Endothelial cell (in vitro differentiated cells): ENCODE measurements around the gene ICAM5. TPM values are rescaled to one million over a fixed set of nuclear protein-coding genes. Genes with fewer than 3 reads are reported as not detected.

Experiments
- DNase-seq: peaks from one replicate; pipeline ENCODE4 v3.0.0; 2021; ENCODE audit warnings: low spot score
- H3K27ac Mint-ChIP-seq: one replicate; pipeline ENCODE4 v1.8.0; 2021; ENCODE audit warnings: mixed read lengths, inconsistent platforms; ENCODE audit not compliant: unreplicated experiment
- H3K27me3 Mint-ChIP-seq: one replicate; pipeline ENCODE4 v1.8.0; 2021; ENCODE audit warnings: mild to moderate bottlenecking, moderate library complexity, mixed read lengths, inconsistent platforms; ENCODE audit not compliant: unreplicated experiment
- H3K36me3 Mint-ChIP-seq: one replicate; pipeline ENCODE4 v1.8.0; 2021; ENCODE audit warnings: mild to moderate bottlenecking, low read depth, mixed read lengths, inconsistent platforms; ENCODE audit not compliant: unreplicated experiment
- H3K4me1 Mint-ChIP-seq: one replicate; pipeline ENCODE4 v1.8.0; 2021; ENCODE audit warnings: mild to moderate bottlenecking, mixed read lengths, inconsistent platforms; ENCODE audit not compliant: unreplicated experiment
- H3K4me3 Mint-ChIP-seq: one replicate; pipeline ENCODE4 v1.8.0; 2021; ENCODE audit warnings: mild to moderate bottlenecking, mixed read lengths, inconsistent platforms; ENCODE audit not compliant: unreplicated experiment
- H3K9me3 Mint-ChIP-seq: one replicate; pipeline ENCODE4 v1.8.0; 2021; ENCODE audit warnings: mixed read lengths, inconsistent platforms; ENCODE audit not compliant: unreplicated experiment
- total RNA-seq: library from RNA; stranded (reverse); fragmentation: NEBNext Ultra II Directional; extraction: Animal tissue kit (Norgen Biotek cat#: 25700); gene quantifications from one replicate; pipeline ENCODE4 v1.2.1, GENCODE V29; 2021; ENCODE audit not compliant: unreplicated experiment
- TF ChIP-seq, protein P1 (sequence below): fragments of 200-600 bp; sonication (generic); IDR thresholded peaks from one replicate; pipeline ENCODE4 v1.5.0; 2021; ENCODE audit warnings: antibody characterized with exemption; ENCODE audit not compliant: unreplicated experiment

Gene ICAM5
- total RNA-seq, 1 donor from 2014 or later: not detected

DNA sequence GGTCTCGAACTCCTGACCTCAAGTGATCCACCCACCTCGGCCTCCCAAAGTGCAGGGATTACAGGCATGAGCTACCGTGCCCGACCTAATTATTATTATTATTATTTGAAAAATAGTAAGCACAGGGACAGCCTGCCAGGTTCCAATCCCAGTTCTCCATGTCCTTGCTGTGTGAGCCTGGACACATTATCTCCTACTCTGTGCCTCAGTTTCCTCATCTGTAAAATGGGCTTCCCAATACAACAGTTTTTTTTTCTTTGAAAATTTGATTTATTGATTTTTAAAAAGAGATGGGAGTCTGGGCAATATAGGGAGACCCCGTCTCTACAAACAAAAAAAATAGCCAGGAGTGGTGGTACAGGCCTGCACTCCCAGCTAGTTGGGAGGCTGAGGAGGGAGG lies 16.6 kb downstream of the ICAM5 start:
- no peak overlapping the region for H3K27ac Mint-ChIP-seq
- no peak overlapping the region for H3K4me3 Mint-ChIP-seq
- TF ChIP-seq, protein P1, sequence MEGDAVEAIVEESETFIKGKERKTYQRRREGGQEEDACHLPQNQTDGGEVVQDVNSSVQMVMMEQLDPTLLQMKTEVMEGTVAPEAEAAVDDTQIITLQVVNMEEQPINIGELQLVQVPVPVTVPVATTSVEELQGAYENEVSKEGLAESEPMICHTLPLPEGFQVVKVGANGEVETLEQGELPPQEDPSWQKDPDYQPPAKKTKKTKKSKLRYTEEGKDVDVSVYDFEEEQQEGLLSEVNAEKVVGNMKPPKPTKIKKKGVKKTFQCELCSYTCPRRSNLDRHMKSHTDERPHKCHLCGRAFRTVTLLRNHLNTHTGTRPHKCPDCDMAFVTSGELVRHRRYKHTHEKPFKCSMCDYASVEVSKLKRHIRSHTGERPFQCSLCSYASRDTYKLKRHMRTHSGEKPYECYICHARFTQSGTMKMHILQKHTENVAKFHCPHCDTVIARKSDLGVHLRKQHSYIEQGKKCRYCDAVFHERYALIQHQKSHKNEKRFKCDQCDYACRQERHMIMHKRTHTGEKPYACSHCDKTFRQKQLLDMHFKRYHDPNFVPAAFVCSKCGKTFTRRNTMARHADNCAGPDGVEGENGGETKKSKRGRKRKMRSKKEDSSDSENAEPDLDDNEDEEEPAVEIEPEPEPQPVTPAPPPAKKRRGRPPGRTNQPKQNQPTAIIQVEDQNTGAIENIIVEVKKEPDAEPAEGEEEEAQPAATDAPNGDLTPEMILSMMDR: no peak
- H3K27me3 Mint-ChIP-seq: peaks cover 4% of the 10 kb centered on the region
- no peaks in the 10 kb centered on the region for H3K4me1 Mint-ChIP-seq
- H3K36me3 Mint-ChIP-seq: peaks cover 8% of the 10 kb centered on the region
- DNase-seq: no peak
- no peaks in the 10 kb centered on the region for H3K9me3 Mint-ChIP-seq

DNA sequence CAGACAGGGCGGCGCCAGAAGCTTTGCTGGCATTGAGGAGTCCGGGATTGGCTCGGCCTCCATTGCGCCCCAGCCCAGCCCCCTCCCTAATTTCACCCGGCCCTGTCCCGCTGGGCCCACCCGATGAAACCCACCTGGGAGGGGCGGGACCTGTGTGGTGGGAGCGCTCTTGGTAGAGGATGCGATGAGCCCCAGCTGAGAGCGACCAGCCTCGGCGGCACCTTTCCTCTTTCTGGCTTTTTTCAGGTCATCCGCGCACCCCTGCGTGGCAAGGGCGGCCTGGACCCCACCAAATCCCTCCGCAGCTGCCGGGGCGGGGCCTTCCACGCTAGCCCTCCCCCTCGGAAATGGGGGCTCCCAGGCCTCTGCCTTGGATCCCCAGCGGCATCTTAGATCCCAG lies 19.7 kb downstream of the ICAM5 start, which contains the start of gene ZGLP1:
Gene ZGLP1 (minus strand): TSS at position 393 of the 400 bp plus-strand sequence.
- DNase-seq: no peak
- Mint-ChIP-seq H3K4me1 (no peaks in the 10 kb centered on the region), H3K27me3 (peaks cover 2% of the 10 kb centered on the region), H3K36me3 (peaks cover 4% of the 10 kb centered on the region), H3K27ac (no peak within 1 kb of the TSS), H3K9me3 (no peaks in the 10 kb centered on the region), H3K4me3 (peak within 1 kb of the TSS; percentile 11)
- TF ChIP-seq, protein P1: no peak

DNA sequence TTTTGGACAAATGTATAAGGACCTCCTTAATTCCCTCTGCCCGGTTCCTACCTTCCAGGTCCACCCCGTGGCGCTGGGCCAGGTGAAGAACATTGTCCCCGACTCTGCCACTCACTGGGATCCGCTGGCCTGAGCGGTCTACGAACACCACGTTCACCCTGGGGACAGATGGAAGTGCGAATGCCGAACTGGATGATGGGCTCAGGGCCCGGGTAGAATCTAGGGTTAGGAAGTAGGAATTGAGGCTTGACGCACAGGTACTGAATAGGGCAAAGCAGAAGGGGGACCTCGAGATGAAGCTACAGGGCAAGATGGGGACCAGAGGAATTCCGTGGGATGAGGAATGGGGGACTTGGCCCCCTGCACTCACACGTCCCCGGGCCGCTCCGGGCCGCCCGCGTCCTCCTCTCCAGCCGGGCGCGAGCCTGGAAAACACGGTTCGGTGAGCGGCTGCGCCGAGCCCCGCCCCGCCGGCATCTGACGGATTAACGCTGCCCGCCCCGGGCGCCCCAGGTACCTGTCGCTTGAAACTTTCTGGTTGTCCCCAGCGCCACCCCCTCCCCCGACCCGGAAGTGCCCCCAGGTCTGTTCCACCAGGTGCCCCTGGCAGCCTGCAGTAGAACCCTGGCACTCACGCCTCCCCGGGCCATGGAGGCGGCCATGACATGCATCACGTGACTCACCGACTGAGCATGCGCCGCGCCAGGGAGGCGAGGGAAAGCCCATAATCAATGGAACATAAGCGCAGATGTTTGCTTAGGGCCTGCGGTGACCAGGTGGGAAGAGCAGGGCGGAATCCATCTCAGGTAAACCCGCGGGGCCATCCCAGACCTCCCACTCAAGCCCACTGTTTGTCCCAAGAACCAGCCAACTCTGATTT lies 25.8 kb downstream of the ICAM5 start, which contains the start of gene FDX2:
Gene FDX2 (minus strand): TSS at position 681 of the 880 bp plus-strand sequence. CDS start 19 bp downstream, at position 662.
- no peaks in the 10 kb centered on the region for H3K9me3 Mint-ChIP-seq
- H3K36me3 Mint-ChIP-seq: peaks cover 14% of the 10 kb centered on the region
- H3K27ac Mint-ChIP-seq: peak within 1 kb of the TSS; percentile 50
- DNase-seq: peak; percentile 81
- TF ChIP-seq, protein P1: no peak
- peak within 1 kb of the TSS; percentile 94 for H3K4me3 Mint-ChIP-seq
- peaks cover 6% of the 10 kb centered on the region for H3K4me1 Mint-ChIP-seq
- H3K27me3 Mint-ChIP-seq: peaks cover 8% of the 10 kb centered on the region

DNA sequence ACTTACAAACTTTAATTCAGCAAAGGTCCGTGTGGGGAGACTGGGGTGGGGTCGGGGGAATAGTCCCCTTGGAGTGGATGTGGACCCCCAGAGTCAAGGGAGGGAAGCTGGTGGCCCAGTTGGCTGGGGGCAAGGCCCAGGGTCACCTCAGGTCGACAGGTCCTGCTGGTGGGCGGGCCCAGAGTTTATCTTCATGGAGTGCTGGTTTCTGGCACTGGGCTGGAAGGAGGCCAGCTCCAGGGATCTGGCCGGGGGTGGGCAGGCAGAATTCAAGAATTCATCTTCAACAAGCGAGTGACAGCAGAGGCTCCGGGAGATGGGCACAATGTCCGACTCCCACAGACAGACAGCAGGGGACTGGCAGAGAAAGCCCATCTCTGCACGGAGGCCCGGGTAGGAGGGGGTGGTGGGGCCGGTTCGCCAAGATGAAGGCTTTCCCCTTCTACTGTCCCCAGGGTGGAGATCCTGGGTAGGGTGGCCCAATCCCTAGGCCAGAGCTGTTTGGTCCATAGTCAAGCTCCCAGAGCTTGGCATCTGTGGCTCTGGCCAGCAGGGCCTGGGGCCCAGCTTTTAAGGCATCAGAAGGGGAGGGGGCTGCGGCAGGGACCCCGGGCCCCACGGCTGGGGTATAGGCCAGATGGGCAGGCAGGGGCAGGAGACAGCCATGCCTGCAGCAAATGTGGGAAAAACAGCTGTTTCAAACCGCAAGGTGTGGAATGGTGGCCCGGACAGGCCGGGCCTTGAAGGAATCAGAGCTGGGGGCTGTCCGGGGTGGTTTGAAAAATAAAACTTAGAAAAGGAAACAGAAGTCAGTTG lies 26.7 kb downstream of the ICAM5 start:
- Mint-ChIP-seq H3K36me3 (peaks cover 14% of the 10 kb centered on the region), H3K4me1 (peaks cover 6% of the 10 kb centered on the region), H3K4me3 (peak overlapping the region; percentile 94), H3K27me3 (peaks cover 8% of the 10 kb centered on the region), H3K9me3 (no peaks in the 10 kb centered on the region), H3K27ac (no peak overlapping the region)
- TF ChIP-seq, protein P1: no peak
- DNase-seq: no peak
